HG03469 (cell line): ENCODE measurements around the gene CCDC61.

Source experiments
- ATAC-seq: cut with Tn5 transposase; IDR thresholded peaks from one replicate; pipeline ENCODE4 v1.9.1; 2021; ENCODE audit warnings: mild to moderate bottlenecking, moderate library complexity, moderate number of reproducible peaks; ENCODE audit not compliant: unreplicated experiment

The CCDC61 gene

DNA sequence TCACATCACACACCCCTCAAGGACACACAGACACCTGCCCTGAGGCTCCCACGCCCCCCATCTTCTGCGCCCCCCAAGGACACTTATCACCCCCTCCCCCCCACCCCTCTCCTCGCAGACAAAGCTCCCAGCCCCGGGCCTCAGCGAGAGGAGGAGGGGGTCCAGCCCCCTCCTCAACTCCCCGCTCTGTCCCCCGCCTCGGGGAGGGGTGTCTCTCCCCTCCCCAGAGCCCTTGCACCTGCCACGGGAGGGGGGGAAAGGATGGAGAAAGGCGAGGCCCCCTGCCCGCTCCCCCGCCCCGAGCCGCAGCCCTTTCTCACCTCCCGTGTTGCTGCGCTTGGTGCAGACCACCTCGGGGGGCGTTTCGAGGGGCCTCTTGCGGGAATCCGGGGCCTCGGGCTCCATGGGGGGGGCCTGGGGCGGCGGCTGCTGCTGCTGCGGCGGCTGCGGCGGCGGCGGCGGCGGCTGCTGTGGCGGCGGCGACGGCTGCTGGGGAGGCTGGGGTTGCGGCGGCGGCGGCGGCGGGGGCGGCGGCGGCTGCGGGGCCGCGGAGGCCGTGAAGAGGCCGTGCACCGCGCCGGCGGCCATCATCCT lies 22.2 kb upstream of the CCDC61 start:
- no peak for ATAC-seq

DNA sequence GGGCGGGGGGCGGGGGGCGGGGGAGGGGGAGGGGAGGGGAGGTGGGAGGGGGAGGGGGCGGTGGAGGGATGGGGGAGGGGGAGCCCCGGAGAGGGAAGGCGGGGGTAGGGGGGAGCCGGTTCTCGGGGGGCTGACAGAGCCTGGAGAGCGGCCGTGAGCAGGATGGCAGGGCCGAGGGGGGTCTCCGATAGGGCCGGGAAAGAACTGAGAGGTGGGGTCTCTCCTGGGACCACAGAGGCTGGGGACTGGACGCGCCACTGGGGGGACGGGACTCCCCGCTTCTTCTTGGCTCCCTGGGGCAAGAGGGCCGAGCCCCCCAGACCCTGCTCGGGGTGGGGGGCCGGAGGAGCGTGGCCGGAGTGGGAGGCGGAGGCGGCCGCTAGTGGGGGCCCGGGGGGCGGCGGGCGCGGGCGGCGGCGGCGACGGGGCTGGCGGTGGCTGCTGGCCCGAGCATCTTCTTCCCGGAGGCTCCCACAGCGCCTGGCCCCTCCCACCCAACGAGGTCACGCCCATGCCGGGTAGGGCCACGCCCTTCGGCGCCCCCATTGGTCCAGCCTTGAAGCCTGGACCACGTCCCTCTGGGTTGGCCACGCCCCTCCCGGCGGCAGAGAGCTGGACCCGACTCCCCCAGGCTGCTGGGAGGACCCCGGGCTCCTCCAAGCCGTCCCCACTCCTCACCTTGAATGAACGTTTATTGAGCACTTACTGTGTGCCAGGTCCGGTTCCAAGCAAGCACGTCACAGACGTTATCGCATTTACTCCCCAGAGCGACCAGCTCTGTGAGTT lies 21.5 kb upstream of the CCDC61 start, which contains the start of gene NOVA2:
TSS of gene NOVA2 (minus strand) at position 313 of the 786 bp plus-strand sequence. CDS start 514 bp downstream, outside the sequence.
- ATAC-seq: no peak

DNA sequence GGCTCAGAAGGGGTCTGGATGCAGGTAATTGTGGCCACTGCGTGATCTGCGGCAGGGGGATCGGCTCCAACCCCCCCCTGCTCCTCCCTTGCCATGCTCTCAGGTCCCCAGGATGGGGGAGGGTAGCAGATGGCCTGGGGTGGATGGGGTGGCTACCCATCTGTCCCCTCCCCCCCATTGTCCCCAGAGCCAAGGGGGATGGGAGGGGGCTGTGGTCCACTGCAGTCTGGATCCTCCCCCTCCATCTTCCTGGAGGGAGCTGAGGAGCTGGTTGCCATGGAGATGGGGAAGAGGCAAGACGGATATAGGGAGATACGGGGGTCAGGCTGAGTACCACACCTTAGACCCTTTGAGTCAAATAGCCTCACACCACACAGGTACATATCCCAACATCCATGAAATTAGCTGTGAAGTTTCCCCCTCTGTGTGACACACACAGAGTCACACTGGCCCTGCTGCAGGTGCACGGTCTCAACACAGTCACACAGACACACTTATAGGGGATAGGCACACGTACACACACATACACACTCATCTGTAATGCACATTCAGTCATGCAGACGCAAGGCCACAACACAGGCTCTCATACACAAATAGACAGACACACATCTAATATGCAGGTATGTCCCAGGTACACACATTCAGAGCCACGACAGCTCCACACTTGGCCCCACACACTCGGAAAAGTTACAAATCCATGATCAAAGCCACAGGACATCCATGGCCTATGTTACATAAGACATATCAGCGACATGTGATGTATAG lies 19.8 kb upstream of the CCDC61 start:
- ATAC-seq: no peak

DNA sequence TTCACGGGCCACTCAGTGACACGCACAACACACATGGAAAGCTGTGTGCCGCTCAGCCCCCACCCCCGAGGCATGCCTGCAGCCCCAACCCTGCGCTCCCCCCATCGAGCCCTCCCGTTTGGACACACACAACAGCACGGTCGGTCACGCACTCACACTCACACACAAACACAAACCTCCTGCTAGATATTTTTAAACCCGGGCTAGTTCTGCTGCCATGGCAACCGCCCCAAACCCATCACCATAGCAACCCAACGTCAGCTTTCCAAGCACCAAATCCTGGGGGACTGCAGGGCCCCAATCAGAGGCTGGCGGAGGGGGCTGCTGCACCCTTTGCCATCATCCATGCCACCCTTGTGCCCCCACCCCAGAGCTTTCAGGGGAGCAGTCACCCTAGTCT lies 19.1 kb upstream of the CCDC61 start:
- ATAC-seq: no peak

DNA sequence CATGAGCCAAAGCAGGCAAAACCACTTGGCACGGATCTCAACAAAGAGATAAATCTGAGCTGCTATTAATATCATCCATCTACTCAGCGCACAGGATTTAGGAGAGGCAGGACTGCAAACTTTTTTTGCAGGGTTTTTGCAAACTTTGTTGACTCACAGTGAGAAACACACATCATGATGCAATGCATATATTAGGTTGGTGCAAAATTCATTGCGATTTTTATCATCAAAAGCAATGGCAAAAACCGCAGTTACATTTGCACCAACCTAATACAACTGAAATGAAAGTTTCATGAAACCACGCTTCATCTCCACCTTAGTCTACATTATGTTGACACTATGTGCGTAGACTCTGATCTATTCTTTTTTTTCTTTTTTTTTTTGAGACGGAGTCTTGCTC lies 17.1 kb upstream of the CCDC61 start:
- ATAC-seq: no peak

DNA sequence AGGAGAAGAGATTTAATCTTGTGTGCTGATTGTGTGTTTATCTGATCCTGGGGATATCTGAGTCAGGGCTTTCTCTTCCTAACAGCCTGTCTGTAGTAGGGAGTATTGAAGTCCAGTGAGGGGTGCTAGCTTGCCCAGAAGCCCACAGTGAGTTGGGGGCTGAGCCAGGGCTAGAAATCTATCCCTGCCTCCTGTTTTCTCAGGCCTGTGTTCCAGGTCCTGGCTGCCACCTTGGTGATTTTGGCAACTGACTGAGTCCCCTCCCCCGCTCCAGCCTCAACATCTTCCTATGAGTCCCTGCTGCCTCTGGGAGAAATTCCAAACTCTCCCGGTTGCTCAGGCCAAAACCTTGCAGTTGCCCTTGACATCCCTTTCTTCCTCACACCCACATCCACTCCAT lies 13.9 kb upstream of the CCDC61 start:
- no peak for ATAC-seq

DNA sequence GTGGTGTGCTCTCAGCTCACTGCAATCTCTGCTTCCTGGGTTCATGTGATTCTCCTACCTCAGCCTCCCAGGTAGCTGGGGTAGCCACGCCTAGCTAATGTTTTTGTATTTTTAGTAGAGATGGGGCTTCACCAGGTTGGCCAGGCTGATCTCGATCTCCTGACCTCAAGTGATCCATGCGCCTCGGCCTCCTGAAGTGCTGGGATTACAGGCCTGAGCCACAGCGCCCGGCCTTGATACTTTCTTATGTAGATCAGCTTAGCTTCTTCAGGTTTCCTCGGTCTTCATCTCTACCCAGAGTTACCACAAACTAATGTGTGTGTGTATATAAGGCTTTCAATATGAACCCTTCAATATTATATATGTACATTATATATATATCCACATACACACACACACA lies 9.9 kb upstream of the CCDC61 start:
- no peak for ATAC-seq

DNA sequence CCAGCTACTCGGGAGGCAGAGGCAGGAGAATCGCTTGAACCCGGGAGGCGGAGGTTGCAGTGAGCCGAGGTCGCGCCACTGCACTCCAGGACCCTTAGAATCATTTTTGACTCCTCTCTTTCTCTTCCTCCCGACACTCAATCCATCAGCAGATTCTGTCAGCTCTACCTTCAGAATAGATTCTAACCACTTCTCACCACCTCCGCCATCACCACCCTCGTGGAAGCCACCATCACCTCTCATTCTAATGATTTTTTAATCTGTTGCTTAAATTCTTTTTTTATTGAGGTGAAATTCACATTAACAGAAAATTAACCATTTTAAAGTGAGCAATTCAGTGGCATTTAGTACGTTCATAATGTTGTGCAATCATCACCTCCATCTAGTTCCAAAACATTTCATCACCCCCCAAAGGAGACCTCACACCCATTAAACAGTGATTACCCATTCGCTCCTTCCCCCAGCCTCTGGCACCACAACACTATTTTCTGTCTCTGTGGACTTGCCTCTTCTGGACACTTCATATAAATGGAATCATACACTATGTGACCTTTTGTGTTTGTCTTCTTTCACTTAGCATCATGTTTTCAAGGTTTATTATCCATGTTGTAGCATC lies 5.0 kb upstream of the CCDC61 start:
- no peak for ATAC-seq

DNA sequence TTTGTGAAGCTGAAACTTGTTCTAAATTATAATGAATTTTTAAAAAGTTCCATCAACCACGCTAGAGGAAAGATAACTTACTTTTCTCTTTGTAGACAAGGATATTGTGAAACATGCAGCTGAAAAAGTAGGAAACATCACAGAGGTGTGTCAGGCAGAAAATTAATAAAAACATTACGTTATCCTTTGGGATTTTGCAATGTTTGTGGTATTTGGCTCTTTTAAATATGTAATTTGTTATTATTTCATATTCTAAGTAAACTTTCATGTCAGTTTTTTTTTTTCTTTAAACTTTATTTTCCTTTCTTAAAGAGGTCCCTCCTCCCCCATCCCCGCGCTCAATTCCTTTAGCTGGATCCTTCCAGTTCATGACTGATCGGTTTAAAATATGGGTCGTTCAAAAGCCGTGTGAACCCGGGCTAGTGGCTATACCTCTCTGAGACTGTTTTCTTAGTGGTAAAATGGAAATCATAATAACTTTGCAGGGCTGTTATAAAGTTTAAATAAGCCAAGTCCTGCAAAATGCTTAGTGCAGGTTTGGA lies 740 bp upstream of the CCDC61 start:
- ATAC-seq: no peak

DNA sequence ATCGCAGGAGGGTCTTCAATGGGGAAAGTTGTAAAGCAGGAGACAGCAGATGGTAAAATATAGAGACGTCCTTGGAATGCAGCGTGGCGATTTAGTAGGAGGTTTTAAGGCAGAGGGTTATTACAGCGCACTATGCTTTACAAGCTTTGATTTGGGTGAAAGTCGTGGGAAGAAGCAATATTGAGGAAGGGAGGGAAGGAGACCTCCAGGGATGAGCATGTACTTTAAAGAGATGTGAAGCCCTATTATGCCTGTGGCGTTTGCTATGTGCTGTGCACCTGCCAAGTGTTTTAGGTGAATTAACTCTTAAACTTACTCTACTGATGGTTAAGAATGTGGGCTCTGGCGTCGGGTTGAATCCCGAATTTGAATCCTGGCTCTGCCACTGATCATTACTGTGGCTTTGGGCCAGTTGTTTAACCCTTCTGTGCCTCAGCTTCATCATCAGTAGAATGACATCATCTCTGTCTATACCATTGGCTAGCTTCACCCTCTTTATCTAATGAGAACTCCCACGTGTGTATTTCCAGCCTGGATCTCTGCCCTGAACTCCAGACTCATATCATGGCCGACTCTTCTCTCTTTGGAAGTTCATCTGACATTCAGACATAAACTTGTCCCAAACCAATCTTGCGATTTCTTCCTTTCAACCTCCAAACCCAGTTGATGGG lies 583 bp downstream of the CCDC61 start:
- no peak for ATAC-seq

DNA sequence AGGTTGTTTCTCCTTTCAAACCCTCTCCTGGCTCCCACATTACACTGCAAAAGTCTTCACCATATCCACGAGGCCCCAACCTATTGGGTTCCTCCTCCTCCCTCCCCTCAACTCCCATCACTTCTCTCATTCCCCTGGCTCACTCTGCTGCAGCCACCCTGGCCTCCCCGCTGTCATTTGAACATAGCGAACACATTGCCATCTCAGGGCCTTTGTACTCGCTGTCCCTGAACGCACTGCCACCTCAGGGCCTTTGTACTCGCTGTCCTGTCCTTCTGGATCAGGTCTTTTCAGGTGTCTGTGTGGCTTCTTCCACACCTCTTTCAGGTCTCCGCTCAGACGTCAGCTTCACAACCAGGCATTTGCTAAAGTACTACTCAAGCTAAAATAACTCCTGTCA lies 1.7 kb downstream of the CCDC61 start:
- no peak for ATAC-seq

DNA sequence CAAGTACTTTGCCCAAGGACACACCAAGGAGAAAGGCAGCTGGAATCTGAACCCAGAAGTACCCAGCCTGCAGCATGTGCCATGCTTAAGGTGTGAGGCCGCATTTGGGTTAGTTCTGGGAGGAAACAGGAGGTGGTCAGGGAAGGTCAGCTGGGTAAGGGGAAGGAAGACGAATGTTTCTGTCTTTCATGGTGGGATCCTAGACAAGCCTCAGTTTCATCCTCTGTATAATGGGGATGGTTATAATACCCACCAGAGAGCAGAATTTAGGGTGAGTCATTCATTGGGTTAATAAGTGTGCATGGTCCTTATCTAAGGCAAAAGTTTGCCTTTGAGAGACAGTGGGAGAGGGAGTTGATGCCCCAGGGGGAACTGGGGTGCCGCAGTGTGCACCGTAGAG lies 3.6 kb downstream of the CCDC61 start:
- no peak for ATAC-seq

DNA sequence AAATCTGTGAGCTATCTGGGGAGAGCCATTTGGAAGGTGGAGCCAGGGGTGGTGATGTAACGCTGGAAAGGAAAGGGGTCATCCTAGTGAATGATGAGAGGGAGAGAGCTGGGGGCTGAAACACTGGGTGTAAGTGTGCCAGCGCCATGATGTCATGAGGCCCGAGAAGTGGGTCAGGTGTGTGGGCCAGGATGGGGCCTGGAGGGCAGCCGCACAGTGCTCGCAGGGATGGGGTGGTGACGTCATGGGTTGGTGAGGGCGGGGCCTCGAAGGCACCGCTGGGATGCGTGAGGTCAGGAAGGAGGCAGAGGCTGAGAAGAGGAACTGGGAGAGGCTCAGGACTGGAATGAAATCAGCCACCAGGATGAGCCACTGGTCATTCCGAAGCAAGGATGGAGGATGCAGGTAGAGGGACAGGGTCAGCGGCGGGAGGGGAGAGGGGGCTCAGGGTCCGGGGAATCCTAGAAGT lies 4.4 kb downstream of the CCDC61 start:
- no peak for ATAC-seq

DNA sequence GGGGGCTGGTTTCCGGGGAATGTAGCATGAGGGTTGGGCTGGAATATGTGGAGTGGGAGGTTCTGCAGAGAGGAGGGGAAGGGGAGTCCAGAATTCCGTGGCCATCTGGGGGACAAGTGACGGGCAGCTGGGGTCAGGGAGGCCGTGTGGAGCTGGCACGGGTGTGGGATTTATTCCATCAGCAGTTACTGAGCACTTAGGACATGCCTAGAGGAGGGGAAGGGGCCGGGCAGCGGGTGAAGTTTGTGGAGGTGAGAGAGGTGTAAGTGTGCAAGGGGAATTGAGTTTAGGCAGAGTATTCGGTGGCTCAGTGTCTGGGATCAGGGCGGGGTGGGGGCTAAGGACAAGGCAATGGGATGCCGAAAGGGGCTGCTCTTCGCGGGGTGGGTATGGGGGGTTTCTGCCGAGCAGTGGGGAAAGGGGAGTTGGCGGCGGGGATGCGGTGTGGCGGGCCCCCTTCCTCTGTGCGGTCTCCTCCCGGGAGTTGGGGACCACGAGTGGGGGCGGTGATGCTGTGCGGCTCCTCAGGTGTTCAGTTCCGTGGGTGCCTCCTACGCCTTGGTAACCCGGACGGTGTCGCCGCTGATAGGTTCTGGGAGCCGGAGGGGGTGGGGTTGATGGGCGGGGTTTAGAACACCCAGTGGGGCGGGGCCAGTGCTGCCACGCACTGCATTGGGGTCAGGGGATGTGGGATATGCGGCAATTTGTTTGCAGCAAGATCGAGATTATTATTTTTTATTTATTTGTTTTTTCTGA lies 5.4 kb downstream of the CCDC61 start:
- no peak for ATAC-seq

DNA sequence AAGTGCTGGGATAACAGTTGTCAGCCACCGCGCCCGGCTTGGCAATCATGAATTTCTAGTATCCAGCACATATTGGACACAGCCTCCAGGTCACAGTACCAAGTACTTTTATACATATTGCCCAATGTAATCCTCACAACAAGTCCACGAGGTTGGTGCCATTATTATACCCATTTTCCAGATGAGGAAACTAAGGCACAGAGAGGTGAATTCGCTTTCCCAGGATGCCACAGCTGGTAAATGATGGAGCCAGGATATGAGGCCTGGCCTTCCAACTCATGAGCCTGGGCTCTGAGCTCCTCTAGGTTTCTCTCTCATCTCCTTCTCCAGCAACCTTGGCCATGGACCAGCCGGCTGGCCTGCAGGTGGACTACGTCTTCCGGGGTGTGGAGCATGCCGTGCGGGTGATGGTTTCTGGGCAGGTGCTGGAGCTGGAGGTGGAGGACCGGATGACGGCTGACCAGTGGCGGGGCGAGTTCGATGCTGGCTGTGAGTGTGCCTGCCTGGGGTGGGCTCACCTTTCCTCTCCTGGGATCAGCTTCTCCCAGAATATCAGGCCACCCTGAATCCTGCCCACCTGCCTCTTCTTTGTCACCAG lies 7.5 kb downstream of the CCDC61 start:
- no peak for ATAC-seq

DNA sequence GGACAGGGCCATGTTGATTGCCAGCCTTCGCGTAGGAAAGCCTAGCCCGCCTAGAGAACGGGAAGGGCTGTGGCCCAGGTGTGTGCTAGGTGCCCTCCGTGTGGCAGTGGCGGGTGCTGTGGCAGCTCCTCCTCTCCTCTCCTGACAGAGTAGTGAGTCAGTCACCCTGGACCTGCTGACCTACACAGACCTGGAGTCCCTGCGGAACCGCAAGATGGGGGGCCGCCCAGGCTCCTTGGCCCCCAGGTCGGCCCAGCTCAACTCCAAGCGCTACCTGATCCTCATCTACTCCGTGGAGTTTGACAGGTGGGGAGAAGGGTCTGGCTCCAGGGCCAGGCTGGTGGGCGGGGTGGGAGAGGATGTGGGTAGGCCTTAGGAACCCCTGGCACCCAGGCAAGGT lies 11.1 kb downstream of the CCDC61 start:
- ATAC-seq: no peak

DNA sequence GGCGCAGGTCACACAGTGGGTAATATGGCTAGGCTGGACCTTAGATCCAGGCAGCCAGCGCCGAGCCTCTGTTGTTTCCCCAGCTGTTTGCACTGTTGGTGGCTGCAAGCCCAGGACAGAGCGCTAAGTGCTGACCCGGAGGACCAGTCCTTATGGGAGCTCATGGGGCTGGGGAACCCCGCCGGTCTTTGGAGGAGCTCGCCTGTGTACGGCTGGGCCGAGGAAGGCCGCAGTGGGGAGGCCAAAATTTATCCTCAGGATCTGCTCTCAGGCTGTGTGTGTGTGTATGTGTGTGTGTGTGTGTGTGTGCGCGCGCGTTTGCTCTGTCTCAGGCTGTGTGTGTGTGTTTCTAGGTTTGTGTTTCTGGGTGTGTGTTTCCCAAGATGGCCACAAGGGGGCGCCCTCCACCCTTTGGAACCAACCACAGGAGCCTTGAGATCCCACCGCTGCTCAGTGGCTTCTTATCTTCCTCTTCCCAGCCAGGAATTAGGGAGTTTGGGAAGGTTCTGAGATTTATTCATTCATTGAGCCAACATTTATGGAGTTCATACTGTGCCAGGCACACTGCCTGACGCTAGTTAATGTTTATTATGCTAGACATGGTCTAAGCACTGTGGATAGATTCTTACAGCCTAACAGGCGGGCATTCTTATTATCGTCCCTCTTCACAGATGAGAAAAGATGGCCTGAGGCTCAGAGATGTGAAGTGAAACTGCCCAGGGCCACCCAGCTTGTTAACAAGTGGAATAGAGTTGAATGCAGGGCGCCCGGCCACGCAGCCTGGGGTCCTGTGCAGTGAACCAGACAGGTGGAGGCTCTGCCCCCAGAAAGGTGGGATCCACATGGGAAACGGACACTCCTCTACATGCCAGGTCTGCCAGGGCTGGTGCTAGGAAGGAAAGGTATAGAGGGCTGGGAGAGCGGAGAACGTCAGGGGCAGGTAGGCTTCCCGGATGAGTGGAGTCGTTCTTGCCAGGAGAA lies 14.6 kb downstream of the CCDC61 start:
- ATAC-seq: no peak

DNA sequence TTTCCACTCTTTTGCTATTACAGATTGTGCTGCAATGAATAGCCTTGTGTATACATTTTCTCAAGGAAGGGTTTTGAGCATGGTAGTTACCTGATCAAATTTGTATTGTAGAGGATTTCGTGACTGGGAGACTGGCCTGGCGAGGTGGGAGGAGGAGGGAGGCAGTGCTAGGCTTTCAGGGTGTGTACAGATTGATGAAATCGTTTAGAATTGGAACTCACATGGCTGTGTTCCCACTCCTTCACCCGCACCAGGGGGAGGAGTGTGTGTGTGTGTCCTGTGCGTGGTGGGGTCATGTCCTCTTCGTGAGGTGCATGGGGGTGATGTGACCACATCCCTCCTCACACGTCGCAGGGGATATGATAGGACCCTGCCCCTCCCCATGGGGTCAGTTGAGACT lies 19.3 kb downstream of the CCDC61 start:
- no peak for ATAC-seq
